Sigmoid colon (tissue), 7 donors: ENCODE measurements around the gene EFHD2. TPM values are rescaled to one million over a fixed set of nuclear protein-coding genes. Genes with fewer than 3 reads are reported as not detected.
"Not testable (repeated sequence)": the region's sequence is repeated elsewhere in the genome, so short reads cannot be mapped to it uniquely, and the experiment has no call there.

ENCODE experiments used
- DNase-seq: peaks from one replicate; pipeline ENCODE4 v3.0.0-alpha.2; 2019
- H3K27ac ChIP-seq, 4 donors: fragments of 200-600 bp; sonication (generic); one replicate each; pipeline ENCODE4 v1.5.1; 2016 to 2019; ENCODE audit warnings: mild to moderate bottlenecking in 1 of 4
- H3K27me3 ChIP-seq, 3 donors: fragments of 200-600 bp; sonication (generic); one replicate each; pipeline ENCODE4 v1.5.1; 2019; ENCODE audit warnings: mild to moderate bottlenecking in 1 of 3
- H3K36me3 ChIP-seq, 4 donors: fragments of 200-600 bp; sonication (generic); one replicate each; pipeline ENCODE4 v1.5.1; 2016 to 2019
- H3K4me1 ChIP-seq, 4 donors: fragments of 200-600 bp; sonication (generic); one replicate each; pipeline ENCODE4 v1.5.1; 2017 to 2019
- H3K4me3 ChIP-seq, 4 donors: fragments of 200-600 bp; sonication (generic); one replicate each; pipeline ENCODE4 v1.5.1; 2017 to 2019; ENCODE audit warnings: mild to moderate bottlenecking in 2 of 4, moderate library complexity in 1 of 4
- H3K9me3 ChIP-seq, 4 donors: fragments of 200-600 bp in 3 of 4; sonication (generic) in 3 of 4; one replicate each; pipeline versions ENCODE4 v1.5.1 to v1.6.1; 2013 to 2019
- CTCF ChIP-seq, 4 experiments: fragments of 450-650 bp in 3 of 4; fragments of 200-600 bp in 1 of 4; IDR thresholded peaks; one replicate each; pipeline ENCODE4 v1.5.1; 2016 to 2019; ENCODE audit warnings: antibody characterized with exemption in 4 of 4, mild to moderate bottlenecking in 3 of 4, moderate library complexity in 2 of 4
- EP300 ChIP-seq, 4 donors: sonication (generic); formaldehyde crosslinking; IDR thresholded peaks; one replicate each; pipeline ENCODE4 v1.6.1; 2017; ENCODE audit warnings: antibody characterized with exemption in 4 of 4
- POLR2A ChIP-seq, 2 donors: fragments of 450-650 bp; IDR thresholded peaks; one replicate each; pipeline ENCODE4 v1.6.1; 2016; ENCODE audit warnings: antibody characterized with exemption in 2 of 2, mild to moderate bottlenecking in 2 of 2, moderate library complexity in 2 of 2
- POLR2AphosphoS5 ChIP-seq, 4 donors: sonication (generic); formaldehyde crosslinking; IDR thresholded peaks; one replicate each; pipeline ENCODE4 v1.6.1; 2017; ENCODE audit warnings: antibody characterized with exemption in 4 of 4
- WGBS, 2 donors: extraction: QIAGEN DNeasy Blood & Tissue Kit; methylation state at CpG; one replicate each; pipeline ENCODE4 v1.1.7; 2013; 5-methylcytosine and 5-hydroxymethylcytosine counted together
- intact Hi-C: fragments of 100-400 bp; cut with DNase I; formaldehyde crosslinking; loops from one replicate; pipeline ENCODE4 v1.15.1; 2023
- polyA plus RNA-seq, 3 donors: library from polyadenylated mRNA; stranded (reverse); fragments of 200-250 nt; gene quantifications; one replicate each; pipeline ENCODE4 v1.2.3, GENCODE V29; 2013
- total RNA-seq, 4 donors: library from RNA; depleted of rRNA; stranded (reverse); fragments of >200 nt; gene quantifications; one replicate each; pipeline ENCODE4 v1.1.0, GENCODE V29; 2016
- donor health status: healthy with polysubstance abuse.
- donor health status: Bipolar disorder and iron deficiency.
- donor health status: healthy.

EFHD2 gene
- total and polyA plus RNA-seq, 7 donors: 32.7 to 181 (median 47.4) TPM

- no peaks in the 10 kb centered on the region for H3K27me3 ChIP-seq
- no peaks in the 10 kb centered on the region for H3K36me3 ChIP-seq
- H3K4me3 ChIP-seq: no peak within 1 kb of the TSS
- no peak for DNase-seq
- H3K9me3 ChIP-seq: no peaks in the 10 kb centered on the region
- 87 to 95% methylated on average over 8 of the region's 8 CpGs for WGBS, 2 donors
- TF ChIP-seq POLR2AphosphoS5 (IDR thresholded peaks at IDR 0.05) (no peak), CTCF (IDR thresholded peaks at IDR 0.05) (no peak), EP300 (IDR thresholded peaks at IDR 0.05) (no peak), POLR2A (IDR thresholded peaks at IDR 0.05) (no peak)
- no peak within 1 kb of the TSS for H3K27ac ChIP-seq
- peaks cover 0 to 7% (median 0%) of the 10 kb centered on the region in 4 donors for H3K4me1 ChIP-seq
- intact Hi-C loops: no loop called here
Measured at GRCh38 chr1:15456313-15456954, 46.7 kb downstream of the EFHD2 start, which contains the start of gene CELA2A. Gene CELA2A (plus strand): TSS chr1:15456732. CDS start chr1:15456754, 22 bp downstream.

GRCh38 chr1:15457585-15457984, 47.9 kb downstream of the EFHD2 start:
- H3K27ac ChIP-seq: no peak overlapping the region

GRCh38 chr1:15458388-15458787, 48.7 kb downstream of the EFHD2 start:
- 80 to 89% methylated on average over 4 of the region's 4 CpGs for WGBS, 2 donors
- DNase-seq, H3K27me3 ChIP-seq, H3K36me3 ChIP-seq, H3K4me3 ChIP-seq, H3K4me1 ChIP-seq, intact Hi-C loops, H3K27ac ChIP-seq, H3K9me3 ChIP-seq: not testable (repeated sequence)

More at GRCh38 chr1:15457585-15457984, 47.9 kb downstream of the EFHD2 start:
- WGBS, 2 donors: 45 to 76% methylated on average over 2 of the region's 2 CpGs
- TF ChIP-seq EP300 (IDR thresholded peaks at IDR 0.05): no peak
- TF ChIP-seq POLR2AphosphoS5 (IDR thresholded peaks at IDR 0.05): no peak
- no peak for TF ChIP-seq POLR2A (IDR thresholded peaks at IDR 0.05)
- TF ChIP-seq CTCF (IDR thresholded peaks at IDR 0.05): no peak
- Histone ChIP-seq H3K4me3 (no peak overlapping the region), H3K9me3 (no peaks in the 10 kb centered on the region), H3K27me3 (no peaks in the 10 kb centered on the region), H3K36me3 (no peaks in the 10 kb centered on the region), H3K4me1 (peaks cover 0 to 7% (median 0%) of the 10 kb centered on the region in 4 donors)
- intact Hi-C loops: no loop called here
- DNase-seq: no peak

GRCh38 chr1:15459771-15460707, 50.4 kb downstream of the EFHD2 start:
- intact Hi-C loops: no loop called here
- no peak overlapping the region for H3K4me3 ChIP-seq
- H3K27me3 ChIP-seq: no peaks in the 10 kb centered on the region
- WGBS, 2 donors: 61 to 74% methylated on average over 10 of the region's 10 CpGs
- no peaks in the 10 kb centered on the region for H3K9me3 ChIP-seq
- no peak for TF ChIP-seq CTCF (IDR thresholded peaks at IDR 0.05)
- no peak for TF ChIP-seq POLR2A (IDR thresholded peaks at IDR 0.05)
- TF ChIP-seq POLR2AphosphoS5 (IDR thresholded peaks at IDR 0.05): no peak
- TF ChIP-seq EP300 (IDR thresholded peaks at IDR 0.05): no peak
- DNase-seq: no peak
- H3K4me1 ChIP-seq: no peaks in the 10 kb centered on the region
- no peak overlapping the region for H3K27ac ChIP-seq
- H3K36me3 ChIP-seq: no peaks in the 10 kb centered on the region

GRCh38 chr1:15460708-15461095, 51.0 kb downstream of the EFHD2 start:
- 87 to 88% methylated on average over 9 of the region's 9 CpGs for WGBS, 2 donors
- H3K9me3 ChIP-seq: no peaks in the 10 kb centered on the region
- no peak overlapping the region for H3K27ac ChIP-seq
- no peaks in the 10 kb centered on the region for H3K4me1 ChIP-seq
- no peaks in the 10 kb centered on the region for H3K36me3 ChIP-seq
- DNase-seq: no peak
- no peaks in the 10 kb centered on the region for H3K27me3 ChIP-seq
- intact Hi-C loops: no loop called here
- TF ChIP-seq POLR2A (IDR thresholded peaks at IDR 0.05) (no peak), EP300 (IDR thresholded peaks at IDR 0.05) (no peak)
- H3K4me3 ChIP-seq: no peak overlapping the region

- intact Hi-C loops, H3K4me3 ChIP-seq, H3K9me3 ChIP-seq, H3K4me1 ChIP-seq, H3K27me3 ChIP-seq, H3K27ac ChIP-seq, DNase-seq, H3K36me3 ChIP-seq: not testable (repeated sequence)
- WGBS, 2 donors: 79 to 88% methylated on average over 14 of the region's 15 CpGs
Measured at GRCh38 chr1:15463064-15463800, 53.5 kb downstream of the EFHD2 start.

- H3K4me1 ChIP-seq, H3K36me3 ChIP-seq, H3K4me3 ChIP-seq, intact Hi-C loops, H3K9me3 ChIP-seq, H3K27ac ChIP-seq, DNase-seq, H3K27me3 ChIP-seq: not testable (repeated sequence)
- WGBS, 2 donors: 91 to 92% methylated on average over 5 of the region's 5 CpGs
Measured at GRCh38 chr1:15463926-15464322, 54.2 kb downstream of the EFHD2 start.
